Neural crest cell (in vitro differentiated cells): ENCODE results near the gene PATJ. TPM values are rescaled to one million over a fixed set of nuclear protein-coding genes. Genes with fewer than 3 reads are reported as not detected.
A peak's percentile ranks its signal among the peaks of the same experiment; 100 is the strongest.

Source experiments
- DNase-seq: peaks from one replicate; pipeline ENCODE4 v3.0.0; 2021; ENCODE audit warnings: low read depth, mixed read lengths, low spot score
- H3K27ac Mint-ChIP-seq: one replicate; pipeline ENCODE4 v1.8.0; 2021; ENCODE audit warnings: mild to moderate bottlenecking, mixed read lengths; ENCODE audit not compliant: unreplicated experiment
- H3K27me3 Mint-ChIP-seq: 2 replicates; pipeline ENCODE4 v1.8.0; 2021; ENCODE audit warnings: low read depth, mild to moderate bottlenecking, mixed read lengths
- H3K36me3 Mint-ChIP-seq: 2 replicates; pipeline ENCODE4 v1.8.0; 2021; ENCODE audit warnings: low read depth, mild to moderate bottlenecking, mixed read lengths
- H3K4me1 Mint-ChIP-seq: 2 replicates; pipeline ENCODE4 v1.8.0; 2021; ENCODE audit warnings: mixed read lengths
- H3K4me3 Mint-ChIP-seq: one replicate; pipeline ENCODE4 v1.8.0; 2021; ENCODE audit warnings: mild to moderate bottlenecking, mixed read lengths
- H3K9me3 Mint-ChIP-seq: 2 replicates; pipeline ENCODE4 v1.8.0; 2021; ENCODE audit warnings: mixed read lengths
- total RNA-seq: library from RNA; stranded (reverse); gene quantifications from 2 replicates; pipeline ENCODE4 v1.2.1, GENCODE V29; 2021
- TF ChIP-seq, protein P1 (sequence below): fragments of 200-600 bp; sonication (generic); conservative IDR thresholded peaks from 2 replicates; pipeline ENCODE4 v1.5.0; 2021; ENCODE audit warnings: antibody characterized with exemption, mild to moderate bottlenecking

The PATJ gene
- total RNA-seq, 1 donor from 2014 or later: 3.9 TPM

DNA sequence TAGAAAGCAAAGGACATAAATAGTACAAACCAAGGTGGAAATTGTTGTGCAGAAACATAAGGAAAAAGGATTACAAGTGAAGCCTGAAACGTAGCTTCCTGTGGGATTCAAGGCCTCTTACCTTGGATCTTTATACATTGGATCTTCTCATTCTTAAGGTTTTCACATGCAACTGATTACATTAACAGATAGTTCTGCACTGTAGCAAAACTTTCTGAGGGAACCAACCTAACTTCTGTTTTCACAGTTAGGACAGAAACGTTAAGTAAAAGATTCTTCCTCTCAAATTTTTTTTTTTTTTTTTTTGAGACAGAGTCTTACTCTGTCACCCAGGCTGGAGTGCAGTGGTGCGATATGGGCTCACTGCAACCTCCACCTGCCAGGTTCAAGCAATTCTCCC is 9.6 kb upstream of the PATJ start:
- TF ChIP-seq, protein P1, sequence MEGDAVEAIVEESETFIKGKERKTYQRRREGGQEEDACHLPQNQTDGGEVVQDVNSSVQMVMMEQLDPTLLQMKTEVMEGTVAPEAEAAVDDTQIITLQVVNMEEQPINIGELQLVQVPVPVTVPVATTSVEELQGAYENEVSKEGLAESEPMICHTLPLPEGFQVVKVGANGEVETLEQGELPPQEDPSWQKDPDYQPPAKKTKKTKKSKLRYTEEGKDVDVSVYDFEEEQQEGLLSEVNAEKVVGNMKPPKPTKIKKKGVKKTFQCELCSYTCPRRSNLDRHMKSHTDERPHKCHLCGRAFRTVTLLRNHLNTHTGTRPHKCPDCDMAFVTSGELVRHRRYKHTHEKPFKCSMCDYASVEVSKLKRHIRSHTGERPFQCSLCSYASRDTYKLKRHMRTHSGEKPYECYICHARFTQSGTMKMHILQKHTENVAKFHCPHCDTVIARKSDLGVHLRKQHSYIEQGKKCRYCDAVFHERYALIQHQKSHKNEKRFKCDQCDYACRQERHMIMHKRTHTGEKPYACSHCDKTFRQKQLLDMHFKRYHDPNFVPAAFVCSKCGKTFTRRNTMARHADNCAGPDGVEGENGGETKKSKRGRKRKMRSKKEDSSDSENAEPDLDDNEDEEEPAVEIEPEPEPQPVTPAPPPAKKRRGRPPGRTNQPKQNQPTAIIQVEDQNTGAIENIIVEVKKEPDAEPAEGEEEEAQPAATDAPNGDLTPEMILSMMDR: no peak
- H3K4me1 Mint-ChIP-seq: no peaks in the 10 kb centered on the region

DNA sequence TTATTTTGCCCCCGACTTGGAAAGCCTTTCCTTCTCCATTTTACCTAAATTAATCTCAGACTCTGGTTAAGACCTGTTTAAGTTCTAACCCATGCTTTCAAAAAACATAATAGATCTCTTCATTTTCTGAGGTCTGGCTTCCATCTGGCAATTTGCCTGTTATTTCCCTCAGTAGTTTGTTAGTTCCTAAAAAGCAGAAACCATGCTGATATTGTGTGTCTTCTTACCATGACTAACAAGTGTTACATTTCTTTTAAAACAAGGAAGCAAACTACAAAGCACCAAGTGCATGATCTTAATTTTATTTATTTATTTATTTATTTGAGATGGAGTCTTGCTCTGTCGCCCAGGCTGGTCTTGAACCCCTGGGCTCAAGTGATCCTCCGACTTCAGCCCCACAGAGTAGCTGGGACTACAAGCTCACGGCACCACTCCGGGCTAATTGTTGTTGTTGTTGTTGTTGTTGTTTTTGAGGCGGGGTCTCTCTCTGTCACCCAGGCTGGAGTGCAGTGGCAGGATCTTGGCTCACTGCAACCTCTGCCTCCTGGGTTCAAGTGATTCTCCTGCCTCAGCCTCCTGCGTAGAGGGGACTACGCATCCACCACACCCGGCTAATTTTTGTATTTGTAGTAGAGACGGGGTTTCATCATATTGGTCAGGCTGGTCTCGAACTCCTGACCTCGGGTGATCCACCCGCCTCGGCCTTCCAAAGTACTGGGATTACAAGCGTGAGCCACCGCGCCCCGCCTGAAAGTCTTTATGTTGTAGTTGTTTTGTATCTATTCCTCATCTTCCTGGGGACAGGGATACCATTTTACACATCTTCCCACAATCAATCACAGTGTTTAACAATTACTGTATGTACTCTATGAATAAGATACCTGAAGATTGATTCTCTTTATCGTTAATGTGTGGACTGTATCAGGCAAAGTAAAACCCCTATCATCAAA is 1.3 kb upstream of the PATJ start:
- H3K36me3 Mint-ChIP-seq: no peaks in the 10 kb centered on the region
- TF ChIP-seq, protein P1: no peak
- peaks cover 2% of the 10 kb centered on the region for H3K27me3 Mint-ChIP-seq
- H3K4me1 Mint-ChIP-seq: peaks cover 14% of the 10 kb centered on the region
- no peak for DNase-seq
- H3K9me3 Mint-ChIP-seq: no peaks in the 10 kb centered on the region
- no peak overlapping the region for H3K27ac Mint-ChIP-seq
- H3K4me3 Mint-ChIP-seq: peak overlapping the region; percentile 90

More for the DNA sequence above, 9.6 kb upstream of the PATJ start:
- no peak for DNase-seq
- no peaks in the 10 kb centered on the region for H3K27me3 Mint-ChIP-seq
- H3K27ac Mint-ChIP-seq: no peak overlapping the region
- no peak overlapping the region for H3K4me3 Mint-ChIP-seq
- H3K9me3 Mint-ChIP-seq: peaks cover 2% of the 10 kb centered on the region
- no peaks in the 10 kb centered on the region for H3K36me3 Mint-ChIP-seq

DNA sequence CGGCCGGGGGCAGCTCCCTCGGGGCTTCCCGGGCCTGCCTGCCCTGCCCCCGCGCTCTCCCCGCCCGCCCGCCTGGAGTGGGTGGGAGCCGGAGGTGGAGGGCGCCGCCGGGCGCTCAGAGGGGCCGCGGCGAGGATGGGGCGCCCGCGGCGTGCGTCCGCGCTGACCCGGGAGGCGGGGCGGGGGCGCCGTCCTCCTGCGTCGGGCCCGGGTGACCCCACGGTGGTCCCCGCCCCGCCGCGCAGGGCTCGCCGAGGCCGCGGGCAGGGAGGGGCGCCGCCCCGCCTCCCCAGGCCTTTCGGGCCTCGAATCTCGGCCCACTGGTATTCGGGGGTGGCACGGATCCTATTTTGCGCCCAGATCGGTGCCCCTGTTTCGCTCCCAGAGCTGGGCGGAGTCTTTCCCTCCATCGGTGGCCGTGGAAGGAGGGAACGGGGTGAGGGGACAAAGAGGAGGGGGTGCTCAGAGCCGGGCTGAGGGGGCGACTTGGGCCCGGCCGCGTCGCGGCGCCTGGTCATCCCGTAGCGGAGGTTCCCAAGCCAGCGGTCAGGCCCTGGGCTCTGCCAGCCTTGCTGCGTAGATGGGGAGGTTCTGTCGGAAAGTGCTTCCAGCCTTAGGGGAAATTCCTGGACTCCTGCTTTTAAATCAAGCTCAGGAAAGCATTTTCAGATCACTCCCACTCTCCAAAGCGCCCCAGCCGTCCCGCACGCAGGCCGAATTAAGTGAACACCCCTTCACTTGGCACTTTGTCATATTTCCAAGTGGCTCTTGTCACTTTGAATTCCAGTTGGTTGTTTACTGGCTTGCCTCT is 545 bp downstream of the PATJ start:
- DNase-seq: peak; percentile 22
- H3K9me3 Mint-ChIP-seq: no peaks in the 10 kb centered on the region
- TF ChIP-seq, protein P1: no peak
- peaks cover 17% of the 10 kb centered on the region for H3K4me1 Mint-ChIP-seq
- no peak overlapping the region for H3K27ac Mint-ChIP-seq
- peaks cover 2% of the 10 kb centered on the region for H3K27me3 Mint-ChIP-seq
- peak overlapping the region; percentile 73 for H3K4me3 Mint-ChIP-seq
- no peaks in the 10 kb centered on the region for H3K36me3 Mint-ChIP-seq

DNA sequence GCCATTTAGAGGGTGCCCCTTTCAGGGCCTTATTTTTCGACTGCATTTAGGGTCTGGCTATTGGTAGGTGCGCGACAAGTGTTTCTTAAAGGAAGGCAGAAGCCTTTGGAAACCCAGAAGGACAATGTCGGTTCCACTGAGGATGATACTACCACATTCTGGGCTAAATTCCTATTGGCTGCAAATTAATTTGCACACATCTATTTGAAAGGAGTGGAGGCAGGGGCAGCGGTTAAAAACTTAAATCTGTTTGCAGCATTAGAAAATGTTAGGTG is 1.1 kb downstream of the PATJ start:
- Mint-ChIP-seq H3K36me3 (no peaks in the 10 kb centered on the region), H3K4me3 (peak overlapping the region; percentile 73), H3K27ac (no peak overlapping the region), H3K9me3 (no peaks in the 10 kb centered on the region), H3K4me1 (peaks cover 17% of the 10 kb centered on the region), H3K27me3 (peaks cover 2% of the 10 kb centered on the region)
- TF ChIP-seq, protein P1: no peak
- no peak for DNase-seq

DNA sequence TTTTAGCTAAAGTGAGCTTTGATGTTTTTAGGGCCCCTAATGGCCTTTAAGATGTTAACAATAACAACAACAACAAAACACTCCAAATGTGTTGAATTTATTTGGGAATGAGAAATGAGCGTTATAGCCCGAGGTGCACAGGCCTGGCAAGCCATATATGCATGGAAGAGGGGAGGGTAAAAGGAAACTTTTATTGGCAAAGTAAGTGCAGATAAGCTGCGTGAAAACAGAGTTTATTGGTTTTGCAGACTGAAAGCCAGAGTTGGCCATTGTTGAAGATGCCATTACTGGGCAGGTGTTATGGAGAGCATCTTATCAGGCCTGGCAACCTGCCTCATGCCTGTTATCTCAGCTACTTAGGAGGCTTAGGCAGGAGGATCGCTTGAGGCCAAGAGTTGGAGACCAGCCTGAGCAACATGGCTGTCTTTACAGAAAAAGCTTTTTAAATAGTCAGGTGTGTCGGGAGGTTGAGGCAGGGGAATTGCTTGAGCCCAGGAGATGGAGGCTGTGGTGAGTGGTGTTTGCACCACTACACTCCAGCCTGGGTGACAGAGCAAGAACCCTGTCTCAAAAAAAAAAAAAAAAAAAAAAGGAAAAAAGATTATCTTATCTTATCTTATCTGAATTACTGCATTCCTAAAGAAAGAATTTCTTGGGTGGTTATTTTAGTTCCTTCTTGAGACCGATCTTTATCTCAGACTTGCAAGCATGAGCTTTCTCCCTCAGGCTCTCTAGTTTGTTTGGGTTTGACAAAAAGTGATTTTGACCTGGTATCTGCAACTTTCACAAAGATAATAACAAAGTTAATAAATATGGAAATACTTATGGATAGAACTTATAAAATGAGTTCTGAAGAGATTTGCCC is 1.7 kb downstream of the PATJ start:
- H3K27me3 Mint-ChIP-seq: peaks cover 2% of the 10 kb centered on the region
- H3K4me1 Mint-ChIP-seq: peaks cover 17% of the 10 kb centered on the region
- TF ChIP-seq, protein P1: no peak
- no peaks in the 10 kb centered on the region for H3K36me3 Mint-ChIP-seq
- no peaks in the 10 kb centered on the region for H3K9me3 Mint-ChIP-seq
- no peak for DNase-seq
- H3K4me3 Mint-ChIP-seq: peak overlapping the region; percentile 73
- H3K27ac Mint-ChIP-seq: no peak overlapping the region
